Activated T-helper 1 cell treated with Interleukin-2 at 50 U/mL for 16 hours (primary cell): ENCODE measurements around the gene DKK3.

Experiments used
- DNase-seq: peaks from one replicate; pipeline ENCODE4 v3.0.0-alpha.2; 2020; ENCODE audit warnings: low read depth

The DKK3 gene

GRCh38 chr11:12003336-12003735 is 5.1 kb downstream of the DKK3 start:
- no peak for DNase-seq

GRCh38 chr11:12001186-12001585 is 7.2 kb downstream of the DKK3 start:
- no peak for DNase-seq

- DNase-seq, result no peak
These were observed 10.2 kb downstream of the DKK3 start for GRCh38 chr11:11998091-11998781.

- DNase-seq, result no peak
These were observed 11.4 kb downstream of the DKK3 start for GRCh38 chr11:11997049-11997322.

- no peak for DNase-seq
These were observed 11.9 kb downstream of the DKK3 start for GRCh38 chr11:11996321-11997048.

GRCh38 chr11:11995601-11996000 is 12.8 kb downstream of the DKK3 start:
- DNase-seq, result no peak

GRCh38 chr11:11993839-11994238 is 14.6 kb downstream of the DKK3 start:
- no peak for DNase-seq

GRCh38 chr11:11992257-11993212 is 15.9 kb downstream of the DKK3 start:
- DNase-seq, result no peak

GRCh38 chr11:11989774-11990744 is 18.4 kb downstream of the DKK3 start:
- DNase-seq, result no peak

GRCh38 chr11:11988681-11989261 is 19.7 kb downstream of the DKK3 start:
- DNase-seq, result no peak

- DNase-seq, result no peak
These were observed 20.3 kb downstream of the DKK3 start for GRCh38 chr11:11988099-11988651.

GRCh38 chr11:11987503-11988022 is 20.9 kb downstream of the DKK3 start:
- DNase-seq, result no peak

- no peak for DNase-seq
These were observed 22.2 kb downstream of the DKK3 start for GRCh38 chr11:11985954-11986949.

GRCh38 chr11:11985016-11985715 is 23.3 kb downstream of the DKK3 start:
- no peak for DNase-seq

GRCh38 chr11:11984563-11984962 is 23.9 kb downstream of the DKK3 start:
- no peak for DNase-seq

- DNase-seq, result no peak
These were observed 25.0 kb downstream of the DKK3 start for GRCh38 chr11:11983427-11983826.

- no peak for DNase-seq
These were observed 25.5 kb downstream of the DKK3 start for GRCh38 chr11:11982975-11983374.

- DNase-seq, result no peak
These were observed 26.0 kb downstream of the DKK3 start for GRCh38 chr11:11982461-11982860.

- DNase-seq, result no peak
These were observed 26.6 kb downstream of the DKK3 start for GRCh38 chr11:11981840-11982239.
